ENCODE data around the gene ARMH2.
"Not testable (repeated sequence)": the region's sequence is repeated elsewhere in the genome, so short reads cannot be mapped to it uniquely, and the experiment has no call there.

ARMH2 gene

GRCh38 chr6:24809728-24810127, 11.0 kb upstream of the ARMH2 start:
- DNase-seq, result no peak

DNA sequence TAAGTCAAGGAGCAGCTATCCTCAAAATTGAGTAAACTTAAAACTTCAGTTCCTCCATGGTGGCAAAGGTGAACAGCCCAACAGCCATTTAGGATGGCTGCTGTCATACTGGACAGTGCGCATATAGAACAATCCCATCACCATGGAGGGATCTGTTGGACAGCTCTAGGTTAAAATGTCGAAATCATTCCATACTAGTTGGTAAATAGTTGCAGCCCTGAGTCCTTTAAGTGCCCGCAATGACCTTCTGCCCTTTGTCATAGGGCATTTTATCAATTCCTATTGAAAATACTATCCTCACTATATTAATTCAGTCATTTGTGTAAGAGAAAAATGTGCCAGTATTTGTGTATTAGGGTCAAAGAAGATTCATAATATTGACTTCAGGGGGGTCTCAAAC, 8.9 kb upstream of the ARMH2 start:
- no peak for DNase-seq

- no peak for DNase-seq
These were observed 3.7 kb upstream of the ARMH2 start for GRCh38 chr6:24802271-24803059.

DNA sequence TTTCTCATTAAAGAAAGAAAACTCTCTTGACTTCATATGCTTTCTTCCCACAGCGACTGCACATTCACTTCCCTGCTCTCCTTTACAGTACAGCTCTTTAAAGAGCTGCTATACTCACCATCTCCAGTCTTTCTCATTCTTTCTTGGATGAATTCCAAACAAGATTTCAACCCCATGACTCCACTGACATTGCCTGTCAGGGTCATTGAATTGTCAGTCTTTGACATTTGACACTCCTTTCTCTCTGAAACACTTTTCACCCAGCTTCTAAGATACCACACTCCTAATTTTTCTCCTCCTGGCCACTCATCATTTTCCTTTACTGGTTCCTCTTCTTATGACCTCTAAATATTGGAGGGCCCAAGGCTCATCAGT, 811 bp upstream of the ARMH2 start:
- no peak for DNase-seq

- DNase-seq, result no peak
These were observed 1.0 kb downstream of the ARMH2 start for GRCh38 chr6:24797596-24798216.

- DNase-seq, result no peak
These were observed 2.0 kb downstream of the ARMH2 start for GRCh38 chr6:24796616-24797290.

DNA sequence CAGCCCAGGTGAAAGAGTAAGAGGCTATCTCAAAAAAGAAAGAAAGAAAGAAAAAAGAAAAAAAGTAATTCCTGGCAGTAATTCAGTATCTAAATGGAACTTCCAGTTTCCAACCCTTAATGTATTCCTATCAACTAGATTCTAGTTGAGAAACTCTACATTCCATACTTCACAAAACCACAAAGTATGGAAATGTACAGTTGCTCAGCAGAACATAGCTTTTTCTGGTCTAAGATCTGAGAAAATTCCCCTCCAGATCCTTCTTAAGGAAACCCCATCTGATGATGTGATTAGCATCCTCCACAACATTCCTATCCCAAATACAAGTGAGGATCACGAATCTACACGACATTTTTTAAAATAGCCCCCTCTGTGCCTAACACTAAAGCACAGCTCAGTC, 3.6 kb downstream of the ARMH2 start:
- no peak for DNase-seq

GRCh38 chr6:24788031-24788665, 10.6 kb downstream of the ARMH2 start:
- DNase-seq, result no peak

DNA sequence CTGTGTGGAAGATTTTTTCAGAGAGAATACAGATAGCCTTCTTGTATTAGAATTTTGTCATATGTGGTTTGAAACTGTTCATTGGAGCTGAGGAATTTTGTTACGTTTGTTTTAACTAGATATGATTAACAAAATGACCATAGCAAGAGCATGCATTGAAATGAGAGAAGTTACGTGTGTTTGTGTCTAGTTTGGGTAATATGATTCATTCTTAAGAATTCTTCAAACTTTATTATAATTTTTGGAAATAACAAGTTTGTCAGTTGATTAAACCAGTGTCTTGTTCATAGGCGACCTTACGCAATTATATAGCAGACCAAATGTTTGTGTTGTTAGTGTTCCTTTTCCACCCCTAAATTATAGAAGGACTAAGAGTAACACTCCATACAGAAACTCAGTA, 18.5 kb downstream of the ARMH2 start:
- DNase-seq, result no peak

- DNase-seq, result no peak
These were observed 19.2 kb downstream of the ARMH2 start for GRCh38 chr6:24779416-24780016.

DNA sequence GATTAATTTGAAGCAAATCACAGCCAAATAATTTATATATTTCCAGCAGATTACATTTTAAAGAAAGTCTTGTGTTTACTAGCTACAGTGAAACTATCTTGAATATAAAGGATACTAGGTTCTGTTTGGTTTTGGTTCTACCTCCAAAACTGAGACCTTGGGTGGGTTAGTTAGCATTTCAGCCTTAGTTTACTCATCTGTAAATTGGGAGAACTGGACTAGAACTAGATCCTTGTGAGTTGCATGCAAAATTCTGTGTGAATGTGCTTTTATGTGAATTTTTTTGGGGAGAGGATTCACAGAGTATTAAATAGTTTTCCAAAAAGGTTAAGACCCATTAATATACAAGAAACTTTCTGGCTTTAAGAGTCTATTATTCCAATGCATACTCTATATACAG, 19.8 kb downstream of the ARMH2 start:
- DNase-seq, result no peak

GRCh38 chr6:24778121-24778520, 20.6 kb downstream of the ARMH2 start:
- no peak for DNase-seq

- no peak for DNase-seq
These were observed 21.5 kb downstream of the ARMH2 start for GRCh38 chr6:24777227-24777626.

DNA sequence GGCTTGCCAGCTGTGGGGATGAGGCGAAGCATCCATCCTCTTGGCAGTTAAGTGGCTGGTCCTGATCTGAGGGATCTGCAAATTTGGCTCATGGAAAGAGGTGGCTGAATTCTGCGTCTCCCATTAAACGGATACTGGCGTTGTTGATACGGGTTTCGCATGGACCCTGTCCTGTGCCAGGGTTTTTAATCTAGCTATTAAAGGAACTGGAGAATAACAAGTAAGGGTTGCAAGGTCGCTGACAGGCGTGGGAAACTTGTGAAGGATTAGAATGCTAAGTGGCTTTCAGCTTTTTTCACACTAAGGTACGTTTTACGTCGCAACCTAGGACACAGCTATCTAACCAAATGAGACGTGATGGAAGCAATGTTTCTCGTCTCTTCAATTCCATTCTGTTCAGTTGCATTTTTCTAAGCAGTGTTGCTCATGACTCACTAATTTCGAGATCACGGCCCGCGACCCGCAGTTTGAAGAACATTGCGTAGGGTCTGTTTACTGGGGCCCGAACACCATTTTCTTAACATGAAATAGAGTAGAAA, 23.1 kb downstream of the ARMH2 start:
- DNase-seq, result no peak

- DNase-seq, result peak; percentile 96
These were observed 23.8 kb downstream of the ARMH2 start, which contains the start of gene GMNN for GRCh38 chr6:24774696-24775519. Gene GMNN, plus strand, starts transcription at chr6:24774937. Its CDS starts 2,310 bp downstream, at chr6:24777247.

DNA sequence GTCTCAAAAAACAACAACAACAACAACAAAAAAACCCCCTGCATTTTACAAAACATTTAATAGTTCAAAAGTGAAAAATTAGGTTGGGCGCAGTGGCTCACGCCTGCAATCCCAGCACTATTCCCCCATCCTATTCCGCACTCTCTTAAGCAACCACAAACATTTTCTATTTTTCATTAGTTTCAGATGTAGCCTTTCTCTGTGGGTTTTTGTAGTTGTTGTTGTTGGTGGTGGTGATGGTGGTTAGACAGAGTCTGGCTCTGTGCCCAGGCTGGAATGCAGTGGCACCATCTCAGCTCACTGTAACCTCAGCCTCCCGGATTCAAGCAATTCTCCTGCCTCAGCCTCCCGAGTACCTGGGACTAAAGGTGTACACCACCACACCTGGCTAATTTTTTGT, 30.4 kb downstream of the ARMH2 start:
- DNase-seq, result no peak

- DNase-seq, result peak; percentile 49
These were observed 31.8 kb downstream of the ARMH2 start for GRCh38 chr6:24766680-24767462.

- not testable (repeated sequence) for DNase-seq
These were observed 32.7 kb downstream of the ARMH2 start for GRCh38 chr6:24765968-24766367.

DNA sequence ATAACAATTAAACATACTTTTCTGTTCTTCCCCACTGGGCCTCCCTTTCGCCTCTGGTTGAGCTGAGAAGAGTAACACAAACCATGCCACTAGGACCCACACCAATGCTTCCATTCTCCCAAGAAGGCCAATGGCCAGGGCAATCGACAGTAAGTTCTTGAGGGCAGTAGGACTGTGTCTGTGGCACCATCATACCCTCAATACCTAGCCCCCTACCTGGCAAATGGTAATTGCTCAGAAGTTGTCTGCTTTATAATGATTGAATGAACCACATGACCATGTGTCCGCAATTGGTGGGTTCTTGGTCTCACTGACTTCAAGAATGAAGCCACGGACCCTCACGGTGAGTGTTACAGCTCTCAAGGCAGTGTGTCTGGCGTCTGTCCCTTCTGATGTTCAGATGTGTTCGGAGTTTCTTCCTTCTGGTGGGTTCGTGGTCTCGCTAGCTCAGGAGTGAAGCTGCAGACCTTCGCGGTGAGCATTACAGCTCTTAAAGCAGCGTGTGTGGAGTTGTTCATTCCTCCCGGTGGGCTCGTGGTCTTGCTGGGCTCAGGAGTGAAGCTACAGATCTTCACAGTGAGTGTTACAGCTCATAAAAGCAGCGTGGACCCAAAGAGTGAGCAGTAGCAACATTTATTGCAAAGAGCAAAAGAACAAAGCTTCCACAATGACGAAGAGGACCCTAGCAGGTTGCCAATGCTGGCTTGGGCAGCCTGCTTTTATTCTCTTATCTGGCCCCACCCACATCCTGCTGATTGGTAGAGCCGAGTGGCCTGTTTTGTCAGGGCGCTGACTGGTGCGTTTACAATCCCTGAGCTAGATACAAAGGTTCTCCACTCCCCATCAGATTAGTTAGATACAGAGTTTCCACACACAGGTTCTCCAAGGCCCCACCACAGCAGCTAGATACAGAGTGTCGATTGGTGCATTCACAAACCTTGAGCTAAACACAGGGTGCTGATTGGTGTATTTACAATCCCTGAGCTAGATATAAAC, 33.6 kb downstream of the ARMH2 start:
- DNase-seq, result not testable (repeated sequence)

DNA sequence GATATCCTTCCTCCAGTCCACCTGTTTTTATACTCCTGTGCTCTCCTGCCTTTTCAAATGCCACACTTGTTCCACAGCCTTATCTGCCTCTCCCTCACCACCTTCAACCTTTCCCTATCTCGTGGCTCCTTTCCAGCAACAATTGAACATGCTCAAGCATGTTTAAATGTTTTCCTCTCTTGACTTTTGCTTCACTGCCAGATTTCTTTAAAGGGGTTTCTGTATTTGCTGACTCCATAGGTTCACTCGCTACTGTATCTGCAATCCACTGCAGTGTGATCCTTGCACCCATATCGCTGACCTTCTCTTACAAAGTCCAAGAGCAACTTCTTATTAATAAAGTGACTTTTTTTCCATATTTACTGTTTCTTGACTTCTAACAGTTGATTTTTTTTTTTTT, 35.1 kb downstream of the ARMH2 start:
- DNase-seq, result no peak
